K562 (cell line): ENCODE data around the gene ZNF668. TPM values are rescaled to one million over a fixed set of nuclear protein-coding genes. Genes with fewer than 3 reads are reported as not detected.

Source experiments
- ATF7 ChIP-seq: fragments of 450-650 bp; IDR thresholded peaks from 2 replicates; pipeline ENCODE4 v1.7.1; 2014; ENCODE audit warnings: mild to moderate bottlenecking, moderate library complexity
- CBFA2T3 ChIP-seq: fragments of 450-650 bp; IDR thresholded peaks from 2 replicates; pipeline ENCODE4 v1.6.1; 2017
- E2F4 ChIP-seq: sonication (generic); formaldehyde crosslinking; IDR thresholded peaks from 2 replicates; pipeline ENCODE4 v1.8.0; 2022; ENCODE audit warnings: mild to moderate bottlenecking, low read depth, missing genetic modification reagents
- EP400 ChIP-seq: fragments of 450-650 bp; IDR thresholded peaks from 2 replicates; pipeline ENCODE4 v1.6.1; 2017; ENCODE audit warnings: antibody characterized with exemption, mild to moderate bottlenecking, moderate library complexity
- FOXM1 ChIP-seq, 2 experiments: fragments of 450-650 bp in 1 of 2; sonication (generic) in 1 of 2; formaldehyde crosslinking in 1 of 2; IDR thresholded peaks; 2 replicates each; pipeline versions ENCODE4 v1.6.1 to v1.9.0; 2017 to 2022; ENCODE audit warnings: low read depth in 2 of 2, mild to moderate bottlenecking in 2 of 2, missing genetic modification reagents in 1 of 2, moderate library complexity in 1 of 2
- GABPA ChIP-seq: fragments of 200-800 bp; sonication (Bioruptor generic); conservative IDR thresholded peaks from 2 replicates; pipeline ENCODE4 v1.6.1; 2016; ENCODE audit warnings: low read depth, missing genetic modification characterization, missing compliant biosample characterization
- GABPB1 ChIP-seq: sonication (generic); formaldehyde crosslinking; IDR thresholded peaks from 2 replicates; pipeline ENCODE4 v1.8.0; 2022; ENCODE audit warnings: mild to moderate bottlenecking, missing genetic modification reagents
- HNRNPK ChIP-seq: fragments of 200-400 bp; formaldehyde crosslinking; IDR thresholded peaks from one replicate; pipeline ENCODE4 v1.6.1; 2018; ENCODE audit warnings: mild to moderate bottlenecking, low read depth, low read length; ENCODE audit not compliant: poor library complexity, severe bottlenecking
- MCM5 ChIP-seq: fragments of 450-650 bp; IDR thresholded peaks from 2 replicates; pipeline ENCODE4 v1.6.1; 2016; ENCODE audit warnings: low read depth
- SMARCB1 ChIP-seq: IDR thresholded peaks from 2 replicates; pipeline ENCODE4 v1.6.1; 2011; ENCODE audit warnings: improper control_type of control experiment, low read depth; ENCODE audit not compliant: insufficient read length
- SP1 ChIP-seq: sonication (generic); formaldehyde crosslinking; IDR thresholded peaks from 2 replicates; pipeline ENCODE4 v1.8.1; 2022; ENCODE audit warnings: mild to moderate bottlenecking, missing genetic modification reagents
- ZBTB7A ChIP-seq: IDR thresholded peaks from 2 replicates; pipeline ENCODE4 v1.6.1; 2011; ENCODE audit warnings: low read depth, mild to moderate bottlenecking, low read length, moderate library complexity, borderline replicate concordance; ENCODE audit not compliant: control insufficient read depth
- ZFX ChIP-seq: sonication (generic); formaldehyde crosslinking; IDR thresholded peaks from 2 replicates; pipeline ENCODE4 v1.8.0; 2022; ENCODE audit warnings: mild to moderate bottlenecking, missing genetic modification reagents, moderate library complexity
- ZNF23 ChIP-seq: fragments of 250-450 bp; sonication (Bioruptor Pico); IDR thresholded peaks from 2 replicates; pipeline ENCODE4 v1.4.0; 2020; ENCODE audit warnings: mild to moderate bottlenecking
- ZNF395 ChIP-seq: fragments of 200-800 bp; sonication (Bioruptor generic); IDR thresholded peaks from 2 replicates; pipeline ENCODE4 v1.6.1; 2017; ENCODE audit warnings: missing genetic modification characterization, missing compliant biosample characterization
- ZNF668 ChIP-seq: fragments of 250-450 bp; sonication (Bioruptor Pico); IDR thresholded peaks from 2 replicates; pipeline ENCODE4 v1.8.0; 2022; ENCODE audit warnings: mild to moderate bottlenecking, inconsistent platforms
- ZZZ3 ChIP-seq: fragments of 450-650 bp; IDR thresholded peaks from 2 replicates; pipeline ENCODE4 v1.6.1; 2016; ENCODE audit warnings: antibody characterized with exemption, mild to moderate bottlenecking, moderate library complexity
- polyA plus RNA-seq, 8 experiments: library from polyadenylated mRNA; depleted of rRNA in 4 of 8; stranded (reverse) in 5 of 8; unstranded in 3 of 8; fragments of >200 nt; fragmentation: Nextera tagmentation in 2 of 8; fragmentation: Illumina TruSeq in 1 of 8; extraction: Ambion mirVana in 2 of 8; extraction: Trizol in 1 of 8; gene quantifications; 2 replicates each; pipeline versions ENCODE4 v1.2.1 to v1.2.3, GENCODE V29; 2011 to 2014; ENCODE audit warnings: inconsistent platforms in 1 of 8, missing spikeins in 1 of 8
- total RNA-seq, 7 experiments: library from RNA; depleted of rRNA in 6 of 7; stranded (reverse); fragments of >200 nt in 6 of 7; fragmentation: Illumina TruSeq in 2 of 7; extraction: Trizol in 2 of 7; gene quantifications; 2 replicates each; pipeline versions ENCODE4 v1.2.1 to v1.2.3, GENCODE V29; 2011 to 2021; ENCODE audit warnings: low replicate concordance in 1 of 7
- TF ChIP-seq, protein P1 (sequence below): sonication (generic); formaldehyde crosslinking; IDR thresholded peaks from 2 replicates; pipeline ENCODE4 v1.4.0; 2020; ENCODE audit warnings: mild to moderate bottlenecking, missing genetic modification reagents
- TF ChIP-seq, protein P2 (sequence below): fragments of 450-650 bp; IDR thresholded peaks from 2 replicates; pipeline ENCODE4 v1.6.1; 2018; ENCODE audit not compliant: partially characterized antibody

The ZNF668 gene
- total and polyA plus RNA-seq, 9 of the 15 experiments (the other 6 are each of a cell fraction or from before 2014, with no cell fraction given) = 0.04 to 15.3 (median 3.8) TPM; not detected in 1

DNA sequence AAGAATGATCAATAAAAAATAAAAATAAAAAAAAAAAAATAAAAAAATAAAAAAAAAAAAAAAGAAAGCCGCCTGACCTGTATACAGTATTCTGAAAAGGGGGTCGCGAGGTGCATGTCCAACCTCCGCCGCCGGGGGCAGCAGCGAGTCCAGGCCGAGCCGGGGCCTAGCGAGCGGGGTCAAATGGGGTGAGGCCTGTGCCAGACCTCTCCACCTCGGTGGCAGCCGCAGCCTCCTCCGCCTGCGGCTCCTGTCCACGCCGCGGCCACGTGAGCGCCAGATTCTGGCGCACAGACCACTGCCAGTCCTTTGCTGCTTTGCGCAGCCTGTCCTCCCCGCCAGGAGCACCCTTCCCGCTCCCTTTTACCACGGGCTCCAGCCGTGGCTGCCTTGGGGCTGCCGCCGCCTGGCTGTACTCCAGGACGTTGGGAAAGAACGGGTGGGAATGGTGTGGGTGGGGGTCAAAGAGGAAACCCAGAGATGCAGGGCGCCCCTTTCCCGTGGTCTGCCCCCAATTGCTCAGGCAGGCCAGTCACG is 31.7 kb upstream of the ZNF668 start (continued):
- TF ChIP-seq, protein P1, sequence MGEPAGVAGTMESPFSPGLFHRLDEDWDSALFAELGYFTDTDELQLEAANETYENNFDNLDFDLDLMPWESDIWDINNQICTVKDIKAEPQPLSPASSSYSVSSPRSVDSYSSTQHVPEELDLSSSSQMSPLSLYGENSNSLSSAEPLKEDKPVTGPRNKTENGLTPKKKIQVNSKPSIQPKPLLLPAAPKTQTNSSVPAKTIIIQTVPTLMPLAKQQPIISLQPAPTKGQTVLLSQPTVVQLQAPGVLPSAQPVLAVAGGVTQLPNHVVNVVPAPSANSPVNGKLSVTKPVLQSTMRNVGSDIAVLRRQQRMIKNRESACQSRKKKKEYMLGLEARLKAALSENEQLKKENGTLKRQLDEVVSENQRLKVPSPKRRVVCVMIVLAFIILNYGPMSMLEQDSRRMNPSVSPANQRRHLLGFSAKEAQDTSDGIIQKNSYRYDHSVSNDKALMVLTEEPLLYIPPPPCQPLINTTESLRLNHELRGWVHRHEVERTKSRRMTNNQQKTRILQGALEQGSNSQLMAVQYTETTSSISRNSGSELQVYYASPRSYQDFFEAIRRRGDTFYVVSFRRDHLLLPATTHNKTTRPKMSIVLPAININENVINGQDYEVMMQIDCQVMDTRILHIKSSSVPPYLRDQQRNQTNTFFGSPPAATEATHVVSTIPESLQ (CRISPR knock-in tag) = no peak
- peak; percentile 80; the same call in 1 of the 2 replicates for TF ChIP-seq ZNF668 (CRISPR knock-in tag)
- 0 out of 2 replicates have a peak, but pooled peaks have one; percentile 21 for TF ChIP-seq CBFA2T3
- TF ChIP-seq GABPB1 (CRISPR knock-in tag) = 0 out of 2 replicates have a peak, but pooled peaks have one; percentile 42
- peak; percentile 96 for TF ChIP-seq ZBTB7A
- TF ChIP-seq, protein P2, sequence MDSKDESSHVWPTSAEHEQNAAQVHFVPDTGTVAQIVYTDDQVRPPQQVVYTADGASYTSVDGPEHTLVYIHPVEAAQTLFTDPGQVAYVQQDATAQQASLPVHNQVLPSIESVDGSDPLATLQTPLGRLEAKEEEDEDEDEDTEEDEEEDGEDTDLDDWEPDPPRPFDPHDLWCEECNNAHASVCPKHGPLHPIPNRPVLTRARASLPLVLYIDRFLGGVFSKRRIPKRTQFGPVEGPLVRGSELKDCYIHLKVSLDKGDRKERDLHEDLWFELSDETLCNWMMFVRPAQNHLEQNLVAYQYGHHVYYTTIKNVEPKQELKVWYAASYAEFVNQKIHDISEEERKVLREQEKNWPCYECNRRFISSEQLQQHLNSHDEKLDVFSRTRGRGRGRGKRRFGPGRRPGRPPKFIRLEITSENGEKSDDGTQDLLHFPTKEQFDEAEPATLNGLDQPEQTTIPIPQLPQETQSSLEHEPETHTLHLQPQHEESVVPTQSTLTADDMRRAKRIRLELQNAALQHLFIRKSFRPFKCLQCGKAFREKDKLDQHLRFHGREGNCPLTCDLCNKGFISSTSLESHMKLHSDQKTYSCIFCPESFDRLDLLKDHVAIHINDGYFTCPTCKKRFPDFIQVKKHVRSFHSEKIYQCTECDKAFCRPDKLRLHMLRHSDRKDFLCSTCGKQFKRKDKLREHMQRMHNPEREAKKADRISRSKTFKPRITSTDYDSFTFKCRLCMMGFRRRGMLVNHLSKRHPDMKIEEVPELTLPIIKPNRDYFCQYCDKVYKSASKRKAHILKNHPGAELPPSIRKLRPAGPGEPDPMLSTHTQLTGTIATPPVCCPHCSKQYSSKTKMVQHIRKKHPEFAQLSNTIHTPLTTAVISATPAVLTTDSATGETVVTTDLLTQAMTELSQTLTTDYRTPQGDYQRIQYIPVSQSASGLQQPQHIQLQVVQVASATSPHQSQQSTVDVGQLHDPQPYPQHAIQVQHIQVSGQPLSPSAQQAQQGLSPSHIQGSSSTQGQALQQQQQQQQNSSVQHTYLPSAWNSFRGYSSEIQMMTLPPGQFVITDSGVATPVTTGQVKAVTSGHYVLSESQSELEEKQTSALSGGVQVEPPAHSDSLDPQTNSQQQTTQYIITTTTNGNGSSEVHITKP = peak; percentile 56
- TF ChIP-seq E2F4 (CRISPR knock-in tag) = no peak
- TF ChIP-seq ZZZ3 = no peak
- TF ChIP-seq FOXM1 (IDR thresholded peaks at IDR 0.05; ENCODE audit: low read depth) = no peak
- TF ChIP-seq FOXM1 (CRISPR knock-in tag; IDR thresholded peaks at IDR 0.05; ENCODE audit: low read depth) = no peak
- TF ChIP-seq GABPA (tag) = no peak
- no peak for TF ChIP-seq SMARCB1
- no peak for TF ChIP-seq SP1 (CRISPR knock-in tag)
- 0 out of 2 replicates have a peak, but pooled peaks have one; percentile 49 for TF ChIP-seq ZNF395 (CRISPR knock-in tag)
- TF ChIP-seq ZFX = peak; percentile 94
- no peak for TF ChIP-seq ZNF23
- TF ChIP-seq HNRNPK = no peak
- peak; percentile 86 for TF ChIP-seq EP400
- no peak for TF ChIP-seq MCM5
- TF ChIP-seq ATF7 = peak; percentile 56
